Hepatocyte (in vitro differentiated cells): ENCODE measurements around the gene CGB7.

Source experiments
- EZH2 ChIP-seq: fragments of 200-600 bp; sonication (generic); IDR thresholded peaks from 2 replicates; pipeline ENCODE4 v1.6.1; 2016; ENCODE audit warnings: antibody characterized with exemption, mild to moderate bottlenecking, borderline replicate concordance
- TF ChIP-seq, protein P1 (sequence below): fragments of 200-600 bp; sonication (generic); IDR thresholded peaks from 2 replicates; pipeline ENCODE4 v1.5.1; 2016; ENCODE audit warnings: antibody characterized with exemption, mild to moderate bottlenecking; ENCODE audit not compliant: poor library complexity

- TF ChIP-seq, protein P1, sequence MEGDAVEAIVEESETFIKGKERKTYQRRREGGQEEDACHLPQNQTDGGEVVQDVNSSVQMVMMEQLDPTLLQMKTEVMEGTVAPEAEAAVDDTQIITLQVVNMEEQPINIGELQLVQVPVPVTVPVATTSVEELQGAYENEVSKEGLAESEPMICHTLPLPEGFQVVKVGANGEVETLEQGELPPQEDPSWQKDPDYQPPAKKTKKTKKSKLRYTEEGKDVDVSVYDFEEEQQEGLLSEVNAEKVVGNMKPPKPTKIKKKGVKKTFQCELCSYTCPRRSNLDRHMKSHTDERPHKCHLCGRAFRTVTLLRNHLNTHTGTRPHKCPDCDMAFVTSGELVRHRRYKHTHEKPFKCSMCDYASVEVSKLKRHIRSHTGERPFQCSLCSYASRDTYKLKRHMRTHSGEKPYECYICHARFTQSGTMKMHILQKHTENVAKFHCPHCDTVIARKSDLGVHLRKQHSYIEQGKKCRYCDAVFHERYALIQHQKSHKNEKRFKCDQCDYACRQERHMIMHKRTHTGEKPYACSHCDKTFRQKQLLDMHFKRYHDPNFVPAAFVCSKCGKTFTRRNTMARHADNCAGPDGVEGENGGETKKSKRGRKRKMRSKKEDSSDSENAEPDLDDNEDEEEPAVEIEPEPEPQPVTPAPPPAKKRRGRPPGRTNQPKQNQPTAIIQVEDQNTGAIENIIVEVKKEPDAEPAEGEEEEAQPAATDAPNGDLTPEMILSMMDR: no peak
- TF ChIP-seq EZH2: no peak
Measured at GRCh38 chr19:49020931-49021895, 36.3 kb downstream of the CGB7 start.
